HEK293 (cell line): ENCODE data around the gene SEMA3A.

Experiments used
- CTCF ChIA-PET: fragments of 350-600 bp; formaldehyde crosslinking; extraction: SDS; loops from one replicate; lab custom pipeline; 2021; ENCODE audit warnings: antibody characterized with exemption; lab: Yijun Ruan, JAX
- POLR2A ChIA-PET: fragments of 300-600 bp; formaldehyde crosslinking; extraction: SDS; loops from one replicate; lab custom pipeline; 2020; ENCODE audit warnings: antibody characterized with exemption, inconsistent platforms; lab: Yijun Ruan, JAX
- H3K27ac ChIP-seq: fragments of 200-500 bp; sonication (Bioruptor generic); 2 replicates; pipeline ENCODE4 v1.5.1; 2014; ENCODE audit warnings: low read depth, low read length, control low read depth, inconsistent platforms; ENCODE audit errors: extremely low read depth
- H3K36me3 ChIP-seq, 2 experiments: fragments of 200-500 bp in 1 of 2; sonication (Bioruptor generic) in 1 of 2; 1 replicate in 1 of 2; 2 replicates in 1 of 2; pipeline ENCODE4 v1.5.1; 2014 to 2017; ENCODE audit warnings: inconsistent platforms in 2 of 2, low read length in 2 of 2; ENCODE audit not compliant: control insufficient read depth in 2 of 2, insufficient read depth in 1 of 2
- H3K4me1 ChIP-seq: fragments of 200-500 bp; sonication (Bioruptor generic); 2 replicates; pipeline ENCODE4 v1.5.1; 2014; ENCODE audit warnings: mild to moderate bottlenecking, low read length, inconsistent platforms; ENCODE audit not compliant: control insufficient read depth, insufficient read depth
- H3K4me3 ChIP-seq: 2 replicates; pipeline ENCODE4 v1.5.1; 2011; ENCODE audit warnings: low read depth, mild to moderate bottlenecking, control low read depth, low read length, moderate library complexity
- H3K9me3 ChIP-seq: fragments of 200-500 bp; sonication (Bioruptor generic); 2 replicates; pipeline ENCODE4 v1.5.1; 2014; ENCODE audit warnings: low read depth, low read length, inconsistent platforms; ENCODE audit not compliant: control insufficient read depth, insufficient read depth
- ATF2 ChIP-seq: fragments of 450-650 bp; formaldehyde crosslinking; IDR thresholded peaks from 2 replicates; pipeline ENCODE4 v1.5.1; 2016; ENCODE audit warnings: missing biosample characterization, missing genetic modification characterization, low read depth
- BCL11B ChIP-seq: fragments of 450-650 bp; formaldehyde crosslinking; IDR thresholded peaks from 2 replicates; pipeline ENCODE4 v1.5.1; 2016; ENCODE audit warnings: low read depth, missing biosample characterization, missing genetic modification characterization
- CTCF ChIP-seq: fragments of 450-650 bp; formaldehyde crosslinking; IDR thresholded peaks from 2 replicates; pipeline ENCODE4 v1.5.1; 2016; ENCODE audit warnings: missing biosample characterization, missing genetic modification characterization
- HOXA7 ChIP-seq: sonication (generic); formaldehyde crosslinking; IDR thresholded peaks from 2 replicates; pipeline ENCODE4 v1.8.1; 2022; ENCODE audit warnings: missing genetic modification reagents, borderline replicate concordance
- ZBTB48 ChIP-seq: fragments of 450-650 bp; formaldehyde crosslinking; IDR thresholded peaks from 2 replicates; pipeline ENCODE4 v1.5.1; 2016; ENCODE audit warnings: missing biosample characterization, missing genetic modification characterization
- ZBTB7A ChIP-seq: fragments of 450-650 bp; formaldehyde crosslinking; IDR thresholded peaks from 2 replicates; pipeline ENCODE4 v1.5.1; 2016; ENCODE audit warnings: low read depth, missing biosample characterization, missing genetic modification characterization
- ZFP3 ChIP-seq: fragments of 450-650 bp; formaldehyde crosslinking; IDR thresholded peaks from 2 replicates; pipeline ENCODE4 v1.5.1; 2016; ENCODE audit warnings: low read depth, missing biosample characterization, missing genetic modification characterization
- ZNF121 ChIP-seq: fragments of 450-650 bp; formaldehyde crosslinking; IDR thresholded peaks from 2 replicates; pipeline ENCODE4 v1.5.1; 2016; ENCODE audit warnings: missing biosample characterization, missing genetic modification characterization
- ZNF132 ChIP-seq: fragments of 450-650 bp; formaldehyde crosslinking; IDR thresholded peaks from 2 replicates; pipeline ENCODE4 v1.5.1; 2017; ENCODE audit warnings: missing biosample characterization, missing genetic modification characterization, borderline replicate concordance
- ZNF155 ChIP-seq: fragments of 450-650 bp; formaldehyde crosslinking; IDR thresholded peaks from 2 replicates; pipeline ENCODE4 v1.5.1; 2016; ENCODE audit warnings: missing biosample characterization, missing genetic modification characterization
- ZNF175 ChIP-seq: fragments of 450-650 bp; formaldehyde crosslinking; IDR thresholded peaks from 2 replicates; pipeline ENCODE4 v1.5.1; 2016; ENCODE audit warnings: missing biosample characterization, missing genetic modification characterization
- ZNF2 ChIP-seq: fragments of 450-650 bp; formaldehyde crosslinking; IDR thresholded peaks from 2 replicates; pipeline ENCODE4 v1.5.1; 2016; ENCODE audit warnings: missing biosample characterization, missing genetic modification characterization
- ZNF239 ChIP-seq: fragments of 450-650 bp; formaldehyde crosslinking; IDR thresholded peaks from 2 replicates; pipeline ENCODE4 v1.5.1; 2016; ENCODE audit warnings: missing biosample characterization, missing genetic modification characterization
- ZNF26 ChIP-seq: fragments of 450-650 bp; formaldehyde crosslinking; IDR thresholded peaks from 2 replicates; pipeline ENCODE4 v1.5.1; 2016; ENCODE audit warnings: missing biosample characterization, missing genetic modification characterization
- ZNF580 ChIP-seq: fragments of 450-650 bp; formaldehyde crosslinking; IDR thresholded peaks from 2 replicates; pipeline ENCODE4 v1.5.1; 2016; ENCODE audit warnings: missing biosample characterization, missing genetic modification characterization
- ZNF600 ChIP-seq: fragments of 450-650 bp; formaldehyde crosslinking; IDR thresholded peaks from 2 replicates; pipeline ENCODE4 v1.5.1; 2016; ENCODE audit warnings: missing biosample characterization, missing genetic modification characterization
- ZNF610 ChIP-seq: fragments of 450-650 bp; formaldehyde crosslinking; IDR thresholded peaks from 2 replicates; pipeline ENCODE4 v1.5.1; 2016; ENCODE audit warnings: missing biosample characterization, missing genetic modification characterization, borderline replicate concordance
- ZNF654 ChIP-seq: fragments of 450-650 bp; formaldehyde crosslinking; IDR thresholded peaks from 2 replicates; pipeline ENCODE4 v1.5.1; 2016; ENCODE audit warnings: low read depth, missing biosample characterization, missing genetic modification characterization
- ZNF660 ChIP-seq: fragments of 450-650 bp; IDR thresholded peaks from 2 replicates; pipeline ENCODE4 v1.5.1; 2018; ENCODE audit warnings: missing biosample characterization, mild to moderate bottlenecking, missing genetic modification characterization
- ZNF777 ChIP-seq: fragments of 450-650 bp; formaldehyde crosslinking; IDR thresholded peaks from 2 replicates; pipeline ENCODE4 v1.5.1; 2017; ENCODE audit warnings: missing biosample characterization, missing genetic modification characterization, borderline replicate concordance
- ZSCAN18 ChIP-seq: fragments of 450-650 bp; formaldehyde crosslinking; IDR thresholded peaks from 2 replicates; pipeline ENCODE4 v1.5.1; 2016; ENCODE audit warnings: missing biosample characterization, missing genetic modification characterization

Gene SEMA3A

GRCh38 chr7:84191261-84191660 is 3.3 kb downstream of the SEMA3A start (continued):
- no peak for TF ChIP-seq ZNF26 (tag by site-specific recombination)
- TF ChIP-seq ATF2 = no peak
- TF ChIP-seq ZNF600 (tag by site-specific recombination) = no peak
- no peak for TF ChIP-seq ZNF132
- no peak for TF ChIP-seq ZNF175
- no peak for TF ChIP-seq ZSCAN18 (tag by site-specific recombination)
- TF ChIP-seq ZNF610 (tag by site-specific recombination) = no peak
- no peak for TF ChIP-seq HOXA7
- TF ChIP-seq ZNF155 (tag by site-specific recombination) = no peak
- TF ChIP-seq, all 188 proteins: peak for 0

- Histone ChIP-seq H3K27ac (no peak overlapping the region), H3K4me3 (no peak overlapping the region), H3K36me3 (no peaks in the 10 kb centered on the region), H3K4me1 (peaks cover 11% of the 10 kb centered on the region), H3K9me3 (no peaks in the 10 kb centered on the region)
- ChIA-PET POLR2A (no interaction called here), CTCF (interaction anchor here (0.6 to 1.7 kb wide), 2 partner anchors 100 to 132 kb away, joined by 3 to 4 read pairs; no protein-coding TSS in a partner anchor)
- no peak for TF ChIP-seq ZFP3
- TF ChIP-seq ZNF777 = no peak
- no peak for TF ChIP-seq ZNF580 (tag by site-specific recombination)
- TF ChIP-seq BCL11B (tag by site-specific recombination) = no peak
- no peak for TF ChIP-seq ZBTB7A (tag by site-specific recombination)
- TF ChIP-seq ZNF2 (tag by site-specific recombination) = no peak
- TF ChIP-seq ZBTB48 = no peak
- TF ChIP-seq ZNF600 (tag by site-specific recombination) = no peak
- no peak for TF ChIP-seq ATF2
Observed at GRCh38 chr7:84190016-84190705, 4.4 kb downstream of the SEMA3A start.

GRCh38 chr7:84188786-84189405 is 5.7 kb downstream of the SEMA3A start:
- Histone ChIP-seq H3K27ac (no peak overlapping the region), H3K36me3 (no peaks in the 10 kb centered on the region), H3K4me1 (peaks cover 10% of the 10 kb centered on the region), H3K4me3 (no peak overlapping the region), H3K9me3 (no peaks in the 10 kb centered on the region)
- ChIA-PET CTCF (interaction anchor here (0.7 to 1.7 kb wide), 3 partner anchors 131 to 1919 kb away, joined by 3 to 4 read pairs (median 4); no protein-coding TSS in a partner anchor), POLR2A (interaction anchor here (0.6 kb wide), 1 partner anchor 12 kb away, joined by 4 read pairs; no protein-coding TSS in a partner anchor)
- no peak for TF ChIP-seq ATF2
- 0 out of 2 replicates have a peak, but pooled peaks have one; percentile 15 for TF ChIP-seq CTCF (tag by site-specific recombination)
- peak; percentile 51 for TF ChIP-seq ZNF654
- no peak for TF ChIP-seq ZNF121 (tag by site-specific recombination)
- peak; percentile 87 for TF ChIP-seq ZNF239
- 0 out of 2 replicates have a peak, but pooled peaks have one; percentile 17 for TF ChIP-seq ZNF660
